Stimulated activated CD4-positive, alpha-beta T cell treated with anti-CD3 and anti-CD28 coated beads, Interleukin-12 subunit alpha, Interleukin-12 subunit beta, amount 100 ng/mL, for 4 hours (primary cell): Measurements from ENCODE around the gene CRTC2.

ENCODE experiments used
- DNase-seq: peaks from one replicate; pipeline ENCODE4 v3.0.0-alpha.2; 2020

CRTC2 gene

DNA sequence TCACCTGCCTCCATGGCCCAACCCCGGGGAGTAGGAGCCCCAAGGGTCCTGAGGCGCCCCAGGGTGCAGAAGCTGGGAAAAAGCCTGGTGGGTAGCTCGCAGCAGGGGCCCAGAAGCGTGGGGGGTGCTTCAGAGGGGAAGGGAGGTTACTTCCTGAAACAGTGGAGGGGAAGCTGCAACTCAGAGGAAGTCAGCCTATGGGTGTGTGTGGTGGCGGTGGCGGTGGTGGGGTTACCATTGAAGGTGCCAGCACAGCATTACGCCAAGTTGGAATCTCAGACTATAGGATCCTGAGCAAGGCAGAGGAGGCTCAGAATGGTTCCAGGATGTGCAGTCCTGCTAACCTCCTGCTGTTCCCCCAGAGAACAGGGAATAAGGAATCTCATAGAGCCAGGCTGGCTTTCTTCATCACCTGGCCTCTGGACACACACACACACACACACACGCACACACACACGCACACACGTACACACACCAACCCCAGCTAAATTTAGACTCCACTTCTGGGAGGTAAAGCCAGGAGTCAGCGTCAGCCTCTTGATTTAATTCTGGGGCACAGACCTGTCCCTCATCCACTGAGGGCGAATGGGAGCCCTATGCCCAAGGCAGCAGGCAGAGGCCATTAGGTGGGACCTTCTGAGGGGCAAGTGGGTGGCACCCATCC lies 13.1 kb downstream of the CRTC2 start:
- peak; percentile 64 for DNase-seq

- DNase-seq = no peak
Observed at GRCh38 chr1:153944827-153945117, 13.6 kb downstream of the CRTC2 start.

DNA sequence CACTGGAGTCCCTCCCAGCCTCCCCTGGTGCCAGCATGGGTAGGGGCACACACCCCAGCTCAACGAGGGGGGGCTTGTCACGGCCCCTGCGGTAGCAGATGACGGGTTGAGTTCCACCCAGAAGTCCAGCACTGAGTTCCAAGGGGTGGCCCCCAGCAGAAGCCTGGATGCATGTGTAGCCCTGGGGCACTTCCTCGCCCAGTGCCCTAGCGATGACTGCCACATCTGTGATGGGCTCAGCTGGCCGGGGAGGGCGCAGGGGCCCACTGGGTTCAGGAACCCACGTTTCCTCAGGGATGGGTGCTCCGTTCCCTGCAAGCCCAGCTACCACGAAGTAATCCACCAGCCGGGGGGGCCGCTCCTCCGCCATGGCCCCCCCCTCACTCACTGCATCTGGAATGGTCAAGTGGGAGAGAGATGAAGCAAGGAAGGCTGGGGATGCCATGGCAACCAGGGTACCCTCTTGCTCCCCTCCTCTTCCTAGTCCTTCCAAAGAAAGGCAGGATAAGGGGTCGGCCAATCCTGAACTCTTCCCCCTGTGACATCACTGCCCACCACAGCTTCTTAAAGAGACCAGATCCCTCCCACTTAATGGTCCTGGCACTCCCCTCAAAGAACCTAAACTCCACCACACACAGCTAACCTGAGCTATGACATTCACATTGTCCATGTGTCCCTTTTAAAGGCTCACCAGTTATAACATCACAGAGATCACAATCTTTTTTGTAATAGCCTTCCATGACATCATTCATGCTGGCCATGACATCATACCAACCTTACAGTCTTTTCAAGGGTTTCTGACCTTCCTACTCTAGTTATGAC lies 14.2 kb downstream of the CRTC2 start:
- DNase-seq = no peak

- DNase-seq = no peak
Observed at GRCh38 chr1:153942766-153943549, 15.5 kb downstream of the CRTC2 start.

- DNase-seq = no peak
Observed at GRCh38 chr1:153941826-153942725, 16.3 kb downstream of the CRTC2 start.

DNA sequence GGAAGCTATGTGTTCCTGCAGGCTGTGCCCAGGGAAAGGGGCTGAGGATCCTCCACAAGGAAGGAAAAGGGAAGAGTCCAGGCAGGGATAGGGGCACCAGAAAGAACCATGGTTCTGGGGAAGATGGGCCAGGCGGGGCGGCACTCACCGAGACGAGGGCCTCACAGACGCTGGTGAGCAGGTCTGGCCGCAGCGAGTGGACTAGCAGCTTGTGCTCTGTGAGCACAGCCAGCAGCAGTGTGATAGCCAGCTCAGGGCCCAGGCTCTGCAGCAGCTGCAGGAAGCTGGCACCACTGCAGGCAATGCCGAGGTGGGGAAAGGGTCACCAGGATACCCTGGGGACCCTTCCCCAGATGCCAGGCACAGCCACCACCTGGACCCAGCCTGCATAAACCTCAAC lies 17.7 kb downstream of the CRTC2 start:
- DNase-seq = no peak

DNA sequence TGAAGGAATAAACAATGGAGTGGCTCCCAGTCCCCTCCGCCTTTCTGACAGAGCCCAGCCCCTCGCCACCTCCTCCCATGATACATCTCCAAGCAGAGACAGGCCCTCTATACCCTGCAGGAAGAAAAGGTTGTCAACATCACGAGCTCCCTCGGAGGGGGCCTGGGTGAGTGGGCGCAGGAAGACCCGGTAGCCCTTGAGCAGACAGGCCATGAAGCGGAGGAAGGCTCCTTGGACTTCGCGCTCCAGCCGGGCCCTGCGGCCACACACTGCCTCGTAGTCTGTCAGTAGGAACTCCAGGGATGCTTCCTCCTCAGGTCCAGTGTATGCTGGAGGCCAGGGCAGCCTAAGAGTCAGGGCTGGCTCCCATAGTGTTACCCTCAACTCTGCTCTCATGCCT lies 18.9 kb downstream of the CRTC2 start:
- DNase-seq = no peak

- no peak for DNase-seq
Observed at GRCh38 chr1:153938996-153939395, 19.4 kb downstream of the CRTC2 start.

- DNase-seq = no peak
Observed at GRCh38 chr1:153937331-153937730, 21.1 kb downstream of the CRTC2 start.

DNA sequence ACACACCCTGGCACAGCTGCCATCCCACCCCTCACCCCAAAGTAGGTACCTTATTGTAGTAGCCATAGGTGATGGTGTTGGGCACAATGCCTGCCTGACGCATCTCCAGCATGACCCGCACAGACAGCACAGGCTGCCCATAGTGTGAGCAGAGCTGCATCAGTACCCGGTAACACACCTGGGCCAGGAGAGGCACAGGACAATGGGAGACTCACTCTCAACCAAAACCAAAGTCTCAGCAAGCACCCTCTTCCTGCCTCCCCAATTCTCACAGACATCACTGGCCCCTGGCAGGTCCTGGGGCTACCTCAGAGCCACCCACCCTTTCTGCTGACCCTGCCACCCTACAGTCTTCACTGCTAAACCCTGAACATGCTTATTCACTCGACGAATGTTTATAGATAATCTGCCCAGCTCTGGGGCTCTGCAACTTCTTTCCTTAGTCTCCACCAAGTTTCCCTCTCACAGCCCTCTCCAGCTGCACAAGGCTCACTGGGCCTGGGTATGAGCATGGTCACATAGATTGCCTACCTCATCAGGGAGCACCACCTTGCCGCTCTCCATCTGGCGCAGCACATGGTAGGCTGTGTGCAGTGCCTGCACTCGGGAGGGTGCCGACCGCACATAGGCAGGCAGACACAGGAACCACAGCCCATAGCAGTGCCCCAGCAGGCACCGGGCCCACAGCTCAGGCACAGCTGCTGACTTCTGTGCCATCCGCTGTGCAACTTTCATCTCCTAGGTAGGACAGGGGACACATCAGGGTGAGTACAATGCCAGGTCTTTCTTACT lies 22.2 kb downstream of the CRTC2 start:
- no peak for DNase-seq

- no peak for DNase-seq
Observed at GRCh38 chr1:153934746-153935145, 23.7 kb downstream of the CRTC2 start.

DNA sequence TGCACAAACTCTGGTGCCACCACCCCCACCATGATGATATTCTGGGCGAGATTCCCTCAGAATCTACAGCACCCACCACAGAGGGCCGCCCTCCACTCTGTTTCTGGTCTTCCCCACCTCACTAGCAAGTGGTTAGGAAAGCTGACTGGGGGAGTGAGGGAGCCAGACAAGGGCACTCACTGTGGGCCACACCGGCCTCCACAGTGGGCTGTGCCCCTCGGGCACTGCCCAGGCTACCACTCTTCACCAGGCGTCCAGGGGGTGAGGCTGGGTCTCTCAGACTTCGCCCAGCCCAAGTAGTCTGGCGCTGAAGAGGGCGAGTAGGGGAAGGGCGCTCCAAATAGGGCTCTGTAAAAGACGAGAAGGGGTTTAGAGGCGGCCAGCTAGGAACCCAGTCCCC lies 24.5 kb downstream of the CRTC2 start:
- DNase-seq = no peak

DNA sequence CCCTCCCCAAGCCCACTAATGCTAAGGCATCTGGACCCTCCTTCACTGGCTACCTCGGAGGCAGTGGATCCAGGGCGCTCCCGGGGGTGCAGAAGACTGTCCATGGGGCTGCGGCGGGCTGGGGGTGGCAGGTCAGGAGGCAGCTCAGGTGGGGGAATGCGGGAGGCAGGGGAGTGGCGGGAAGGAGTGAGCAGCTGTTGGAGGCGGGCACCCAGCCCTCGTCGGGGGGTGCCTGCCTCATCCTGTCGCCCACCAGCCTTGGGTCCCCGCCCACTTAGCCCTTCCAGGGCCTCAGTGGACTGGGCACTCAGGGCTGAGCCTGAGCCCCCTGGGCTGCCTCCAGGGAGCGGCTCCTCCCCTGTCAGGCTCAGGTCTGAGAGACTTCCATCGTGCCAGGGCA lies 25.0 kb downstream of the CRTC2 start:
- DNase-seq = no peak

GRCh38 chr1:153932156-153933131 lies 26.0 kb downstream of the CRTC2 start:
- no peak for DNase-seq

- no peak for DNase-seq
Observed at GRCh38 chr1:153929981-153930948, 28.1 kb downstream of the CRTC2 start.

DNA sequence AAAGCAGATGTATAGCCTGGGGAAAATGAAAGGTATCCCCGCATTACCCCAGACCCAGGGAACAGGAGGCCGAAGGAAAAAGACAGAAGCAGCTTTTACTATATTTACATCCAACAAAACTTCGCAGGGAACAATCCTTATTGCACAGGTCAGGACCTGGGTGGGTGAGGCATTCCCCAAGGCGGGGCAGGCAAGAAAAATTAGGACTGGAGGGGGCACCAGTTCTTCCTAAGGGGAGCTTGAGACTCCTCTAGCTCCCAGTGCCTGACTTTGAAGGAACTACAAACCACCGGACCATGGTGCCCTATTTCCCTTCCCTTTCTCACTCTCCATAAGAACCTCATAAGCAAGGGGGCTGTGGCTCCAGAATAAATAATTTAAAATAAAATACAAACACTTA lies 29.0 kb downstream of the CRTC2 start:
- DNase-seq = no peak

DNA sequence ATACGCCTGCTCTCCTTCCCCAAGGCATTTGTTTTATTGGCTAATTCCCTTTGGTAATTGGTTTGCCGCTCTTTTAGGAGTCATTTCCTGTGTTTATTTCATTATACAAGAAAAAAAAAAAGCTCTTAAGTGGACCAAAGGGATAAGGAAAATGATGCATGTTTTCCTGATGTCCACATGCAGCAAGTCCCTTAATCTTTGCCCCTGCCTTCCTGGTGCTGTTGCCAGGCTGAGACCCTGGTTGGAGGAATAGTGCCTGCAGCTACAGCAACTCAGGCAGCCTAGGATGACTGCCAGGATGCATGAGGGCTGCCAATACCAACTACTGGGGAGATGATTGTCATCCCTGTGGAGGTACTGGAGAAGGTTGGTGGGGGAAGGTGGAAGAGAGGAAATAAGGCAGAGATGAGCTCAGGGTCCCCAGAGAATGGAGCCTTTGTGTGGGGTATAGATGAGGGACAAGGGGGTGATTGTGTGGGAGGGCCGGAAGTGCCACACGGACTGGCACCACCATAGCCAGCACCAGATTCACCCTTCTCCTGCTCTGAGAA lies 29.5 kb downstream of the CRTC2 start:
- DNase-seq = no peak

DNA sequence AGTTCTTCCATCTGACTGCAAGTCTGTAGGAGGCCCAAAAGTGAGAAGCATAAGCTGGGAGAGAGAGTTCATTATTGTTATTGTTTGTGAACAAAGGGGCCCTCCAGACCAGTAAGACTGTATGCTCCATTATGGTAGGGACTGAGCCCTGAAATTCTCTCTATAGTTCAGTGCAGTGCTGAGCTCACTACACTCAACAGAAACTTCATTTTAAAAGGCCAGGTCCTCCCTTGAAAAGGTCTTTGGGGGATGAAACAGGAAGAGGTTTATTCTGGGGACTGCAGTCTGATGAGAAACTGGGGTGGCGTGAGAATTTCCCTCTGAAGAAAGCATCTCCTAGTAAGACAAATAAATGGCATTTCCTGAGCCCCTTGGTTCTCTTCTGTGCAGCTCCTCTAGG lies 30.2 kb downstream of the CRTC2 start:
- no peak for DNase-seq

DNA sequence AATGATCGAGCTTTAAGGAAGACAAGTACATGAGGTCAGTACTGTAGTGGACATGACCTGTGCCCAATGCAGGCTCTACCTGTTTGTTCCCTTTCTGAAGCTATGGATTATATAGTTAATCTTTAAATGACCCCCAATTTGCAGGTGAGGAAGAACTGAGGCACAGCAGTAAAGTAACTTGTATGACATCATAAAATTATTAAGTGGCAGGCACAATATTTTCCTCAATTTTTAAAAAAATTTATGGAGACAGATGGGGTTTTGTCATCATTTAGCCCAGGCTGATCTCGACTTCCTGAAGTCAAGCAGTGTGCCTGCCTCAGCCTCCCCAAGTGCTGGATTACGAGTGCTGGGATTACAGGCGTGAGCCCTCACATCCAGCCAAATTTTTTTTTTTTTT lies 32.0 kb downstream of the CRTC2 start:
- DNase-seq = no peak
